Activated naive CD4-positive, alpha-beta T cell (primary cell): ENCODE measurements around the gene MCTP1.

Source experiments
- DNase-seq, 4 experiments: peaks; one replicate each; lab custom pipeline; 2025; lab: John Stamatoyannopoulos, UW

The MCTP1 gene

DNA sequence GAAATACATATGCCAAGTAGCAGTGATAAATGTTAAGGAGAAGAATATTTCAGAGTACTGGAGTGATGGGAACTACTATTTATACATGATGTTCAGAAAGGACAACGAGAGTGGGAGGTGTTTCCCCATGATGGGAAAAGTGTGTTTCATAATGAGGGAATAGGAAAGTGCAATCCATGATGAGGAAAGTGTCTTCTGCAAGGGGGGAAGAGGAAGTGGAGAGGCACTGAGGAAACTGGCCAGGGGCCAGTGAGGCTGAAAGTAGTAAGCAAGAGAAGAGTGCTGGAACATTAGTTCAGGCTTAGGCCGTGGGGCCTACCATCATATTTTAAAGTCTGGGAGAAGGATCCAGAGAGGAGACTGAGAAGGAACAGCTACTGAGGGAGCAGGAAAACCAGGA, 339.2 kb downstream of the MCTP1 start:
- no peak for DNase-seq

DNA sequence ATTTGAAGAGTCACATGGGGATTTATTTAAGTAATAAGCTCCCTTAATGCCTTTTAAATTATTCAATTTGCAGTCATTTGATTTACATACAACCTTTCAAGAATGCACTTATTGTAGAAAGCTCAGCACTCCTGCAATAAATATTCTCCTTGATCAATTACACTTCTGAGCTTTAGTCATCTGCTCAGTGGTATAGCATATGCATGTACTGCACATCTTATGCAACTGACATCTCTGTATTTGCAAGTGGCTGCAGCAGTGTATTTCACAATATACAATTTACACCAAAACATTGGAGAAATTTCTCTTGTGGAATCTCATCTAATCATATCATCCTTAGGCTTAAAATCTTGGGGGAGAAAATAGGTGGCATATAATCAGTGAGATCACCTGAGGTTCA, 340.7 kb downstream of the MCTP1 start:
- no peak for DNase-seq

DNA sequence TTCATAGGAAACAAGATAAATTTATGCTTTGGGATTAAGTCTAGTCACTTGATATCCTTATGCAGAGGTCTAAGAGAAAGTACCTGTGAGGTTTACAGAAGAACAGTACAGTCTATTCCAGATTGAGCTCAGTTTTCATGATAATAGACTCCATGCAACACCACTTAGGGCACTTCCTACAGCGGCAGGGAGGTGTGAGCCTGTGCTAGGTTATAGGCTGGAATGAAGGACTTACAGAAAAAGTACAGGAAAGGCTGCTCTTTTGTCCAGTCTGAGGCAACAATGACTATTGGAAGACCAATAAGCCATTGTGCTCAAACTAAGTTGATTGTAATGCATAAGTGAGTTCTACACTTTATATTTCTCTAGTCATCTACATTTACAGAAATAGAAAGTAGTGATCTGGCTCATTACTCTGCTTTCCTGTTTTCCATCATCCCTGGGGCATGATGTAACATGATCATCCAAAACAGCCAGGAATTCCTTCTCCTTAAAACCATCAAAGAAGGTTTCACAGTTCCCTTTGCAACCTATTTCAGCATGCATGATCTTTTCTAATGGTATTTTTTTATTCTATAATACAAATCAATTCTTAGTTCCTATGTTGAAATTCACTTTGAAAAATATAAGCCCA, 343.7 kb downstream of the MCTP1 start:
- DNase-seq = no peak

DNA sequence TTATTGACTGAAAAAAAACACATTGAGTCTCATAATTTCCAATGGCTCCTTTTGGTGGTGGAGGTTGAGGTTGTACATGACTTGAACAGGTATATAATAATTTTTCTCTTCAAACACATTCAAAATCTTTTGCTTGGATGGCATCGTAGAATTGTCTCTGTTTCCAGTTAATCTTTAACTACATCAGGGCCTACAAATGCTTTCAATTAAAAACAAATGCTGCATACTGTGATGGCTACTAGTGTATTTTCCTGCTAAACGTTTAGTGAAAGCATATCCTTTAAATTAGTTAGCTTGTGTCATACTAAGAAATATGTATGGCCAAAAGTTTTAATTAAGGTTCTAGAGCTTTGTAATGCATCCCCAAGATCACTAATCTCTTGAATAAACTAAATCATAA, 352.6 kb downstream of the MCTP1 start:
- DNase-seq = no peak

DNA sequence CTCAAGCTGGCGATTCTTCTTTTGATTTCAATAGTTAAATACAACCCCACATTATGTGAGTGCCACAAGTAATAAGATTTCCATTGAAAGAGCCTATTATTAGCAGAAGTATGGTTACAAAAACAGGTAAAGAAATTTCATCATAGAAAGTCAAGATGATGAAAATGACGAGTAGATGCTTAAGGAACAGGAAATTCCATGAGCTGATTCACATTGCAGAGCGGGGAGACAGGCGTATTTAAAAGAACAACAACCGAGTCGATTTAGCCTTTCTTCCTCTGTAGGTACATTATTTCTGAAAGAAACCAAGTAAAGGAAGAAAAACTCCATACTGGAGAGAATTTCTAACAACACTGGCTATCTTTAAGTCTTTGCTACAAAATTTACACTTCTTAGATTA, 356.0 kb downstream of the MCTP1 start:
- DNase-seq = no peak

DNA sequence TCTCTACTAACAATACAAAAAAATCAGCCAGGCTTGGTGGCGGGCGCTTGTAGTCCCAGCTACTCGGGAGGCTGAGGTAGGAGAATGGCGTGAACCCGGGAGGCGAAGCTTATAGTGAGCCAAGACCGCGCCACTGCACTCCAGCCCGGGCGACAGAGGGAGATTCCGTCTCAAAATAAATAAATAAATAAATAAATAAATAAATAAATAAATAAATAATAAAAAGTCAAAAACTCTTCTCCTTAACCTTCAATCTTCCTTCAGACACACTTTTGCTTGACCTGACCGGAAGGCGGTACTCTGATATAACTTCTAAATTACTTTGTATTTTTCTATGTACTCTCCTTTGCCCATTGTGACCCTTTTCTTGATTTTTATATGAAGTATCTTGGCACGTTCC, 364.3 kb downstream of the MCTP1 start:
- DNase-seq = no peak

DNA sequence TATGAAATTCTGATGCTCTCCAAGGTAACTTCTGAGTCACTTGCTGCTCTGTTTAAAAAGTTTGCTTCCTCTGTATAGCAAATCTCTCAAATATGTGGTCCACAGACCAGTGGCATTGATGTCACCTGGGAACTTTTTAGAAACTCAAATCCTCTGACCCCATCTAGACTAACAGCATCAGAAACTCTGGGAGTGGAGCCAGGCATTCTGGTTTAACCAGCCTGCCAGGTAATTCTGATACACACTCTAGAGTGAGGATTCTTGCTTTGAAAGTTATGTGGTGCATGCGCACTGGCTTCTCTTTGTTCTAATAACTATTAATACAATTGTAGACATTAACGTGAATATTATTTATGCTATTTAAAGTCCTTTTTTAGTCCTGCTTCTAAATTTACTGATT, 368.3 kb downstream of the MCTP1 start:
- no peak for DNase-seq

DNA sequence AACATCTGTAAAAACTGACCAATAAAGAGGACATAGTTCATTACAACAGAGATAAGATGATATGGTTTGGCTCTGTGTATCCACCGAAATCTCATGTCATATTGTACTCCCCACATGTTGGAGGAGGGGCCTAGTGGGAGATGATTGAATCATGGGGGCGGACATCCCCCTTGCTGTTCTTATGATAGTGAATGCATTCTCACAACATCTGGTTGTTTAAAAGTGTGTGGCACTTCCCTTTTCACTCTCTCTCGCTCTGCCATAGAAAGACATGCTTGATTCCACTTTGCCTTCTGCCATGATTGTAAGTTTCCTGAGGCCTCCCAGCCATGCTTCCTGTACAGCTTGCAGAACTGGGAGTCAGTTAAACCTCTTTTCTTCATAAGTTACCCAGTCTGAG, 373.6 kb downstream of the MCTP1 start:
- no peak for DNase-seq

DNA sequence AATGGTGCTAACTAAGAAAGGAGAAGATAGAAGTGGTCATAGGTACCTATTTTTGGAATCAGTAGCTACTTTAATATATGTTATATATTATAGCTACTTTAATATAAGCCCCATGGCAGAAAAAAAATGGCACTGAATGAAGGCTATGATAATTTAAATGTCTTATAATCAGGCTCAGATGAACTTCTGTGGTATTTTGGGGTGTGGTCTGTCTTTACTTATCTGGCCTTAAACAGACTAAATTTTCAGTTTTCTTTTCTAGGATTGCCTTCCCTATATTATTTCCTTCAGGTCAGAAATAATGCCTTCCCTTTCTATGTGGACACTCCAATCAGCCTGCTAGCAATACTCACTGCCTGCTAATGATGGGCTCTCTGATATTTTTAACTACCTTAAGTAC, 374.2 kb downstream of the MCTP1 start:
- no peak for DNase-seq

DNA sequence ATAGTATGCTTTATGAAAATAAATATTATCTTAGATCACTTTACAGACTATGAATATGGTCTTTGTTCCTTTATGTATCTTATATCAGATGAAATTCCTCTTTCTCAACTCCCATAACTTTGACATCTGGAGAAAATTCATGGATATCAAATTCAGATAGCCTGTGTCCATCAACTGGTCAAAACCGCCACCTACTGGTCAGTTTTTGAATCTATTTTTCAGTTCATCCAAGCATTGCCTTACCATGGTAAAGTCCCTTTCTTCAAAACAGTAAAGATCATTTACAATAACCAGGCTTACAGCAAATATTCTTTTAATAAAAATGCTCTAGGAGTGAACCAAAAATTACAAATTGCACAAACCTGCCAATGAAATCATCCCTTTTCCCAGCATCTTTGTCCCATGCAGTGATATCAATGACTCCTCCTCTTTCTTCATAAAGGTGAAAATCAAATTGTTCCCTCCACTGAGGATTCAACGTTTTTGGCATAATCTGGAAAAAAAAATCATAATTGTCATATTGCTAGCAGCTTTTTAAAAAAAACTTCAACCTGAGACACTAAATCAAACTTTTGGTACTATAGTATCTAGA, 375.9 kb downstream of the MCTP1 start:
- DNase-seq = no peak

DNA sequence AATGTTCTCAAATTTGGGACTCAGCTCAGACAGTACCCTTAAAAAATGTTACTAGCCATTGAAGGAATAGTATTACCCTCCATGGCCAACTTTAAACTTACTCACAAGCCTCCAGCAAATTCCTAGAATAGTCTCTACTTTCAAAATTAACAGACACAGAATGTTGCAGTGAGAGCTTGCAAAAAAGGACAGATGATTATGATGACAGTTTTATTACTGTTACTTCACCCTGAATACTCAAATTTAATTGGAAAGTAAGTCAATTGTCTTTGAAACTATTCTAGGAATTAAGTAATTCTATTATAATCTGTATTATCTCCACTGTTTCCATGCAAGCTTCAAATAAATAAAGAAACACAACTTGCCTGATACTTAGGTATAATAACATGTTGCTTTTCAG, 378.1 kb downstream of the MCTP1 start:
- no peak for DNase-seq

DNA sequence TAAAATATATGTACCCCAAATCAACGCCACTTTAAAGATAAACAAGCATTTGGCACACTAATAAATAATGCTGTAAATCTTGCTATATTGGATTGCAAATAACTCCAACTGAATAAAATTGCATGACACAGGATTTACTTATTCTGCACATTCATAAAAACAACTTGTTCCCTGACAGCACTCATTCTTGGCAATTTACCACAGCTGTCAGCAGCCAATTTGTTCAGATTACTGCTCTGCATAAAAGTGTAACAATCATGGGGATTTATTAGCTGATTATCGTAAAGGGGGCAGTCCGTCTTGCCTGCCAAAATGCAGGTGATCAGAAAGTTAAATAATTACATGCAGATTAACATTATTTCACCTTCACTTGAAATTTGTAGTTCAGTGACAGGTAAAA, 381.2 kb downstream of the MCTP1 start:
- DNase-seq = no peak

DNA sequence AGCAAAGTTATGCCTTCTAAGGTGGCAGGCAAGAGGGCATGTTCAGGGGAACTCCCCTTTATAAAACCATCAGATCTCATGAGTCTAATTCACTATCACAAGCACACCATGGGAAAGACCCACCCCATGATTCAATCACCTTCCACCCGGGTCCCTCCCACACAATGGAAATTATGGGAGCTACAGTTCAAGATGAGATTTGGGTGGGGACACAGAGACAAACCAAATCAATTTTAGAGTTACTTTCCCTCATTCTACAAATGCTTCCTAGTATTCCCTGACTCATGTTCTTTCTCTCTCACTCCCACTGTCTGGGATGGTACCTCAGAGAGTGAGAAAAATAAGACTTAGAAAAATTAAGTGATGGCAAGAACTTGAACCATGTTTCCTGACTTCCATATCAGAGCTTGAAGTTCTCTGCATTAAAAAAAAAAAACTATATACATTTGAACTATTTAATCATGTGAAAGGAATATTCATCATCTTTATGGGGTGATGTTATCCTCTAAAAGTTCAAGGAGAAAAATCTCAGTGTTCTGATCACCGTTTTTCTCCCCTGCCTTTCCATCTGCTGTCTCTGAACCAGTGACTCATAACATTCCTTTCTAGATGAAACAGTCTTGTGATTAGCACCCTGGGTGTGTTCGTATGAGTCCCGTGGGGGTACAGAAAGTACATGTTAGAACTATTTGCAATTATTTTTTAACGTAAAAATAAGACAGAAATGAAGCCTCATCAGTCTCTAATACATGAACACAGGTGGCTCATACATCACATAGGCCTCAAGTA, 383.5 kb downstream of the MCTP1 start:
- no peak for DNase-seq

DNA sequence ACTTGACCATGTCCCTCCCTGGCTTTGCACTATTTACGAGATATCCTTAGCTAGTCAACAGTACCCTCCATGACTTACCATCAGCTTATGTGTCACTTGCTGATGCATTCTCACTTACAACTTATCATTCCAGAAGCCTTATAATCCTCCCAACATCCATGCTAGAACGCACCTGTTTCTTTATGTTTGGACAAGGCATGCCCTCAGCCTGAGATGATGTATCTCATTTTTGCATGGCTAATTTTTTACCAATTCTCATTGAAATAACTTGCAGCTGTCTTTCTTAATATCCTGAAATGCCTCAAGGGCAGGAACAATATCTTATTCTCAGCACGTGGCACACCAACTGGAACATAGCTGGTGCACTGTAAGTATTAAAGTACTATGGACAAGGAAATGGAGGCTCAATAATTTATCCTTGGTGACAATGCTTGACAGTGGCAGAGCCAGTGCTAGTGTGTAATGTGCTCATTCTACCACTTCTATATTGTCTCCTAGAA, 384.8 kb downstream of the MCTP1 start:
- no peak for DNase-seq

DNA sequence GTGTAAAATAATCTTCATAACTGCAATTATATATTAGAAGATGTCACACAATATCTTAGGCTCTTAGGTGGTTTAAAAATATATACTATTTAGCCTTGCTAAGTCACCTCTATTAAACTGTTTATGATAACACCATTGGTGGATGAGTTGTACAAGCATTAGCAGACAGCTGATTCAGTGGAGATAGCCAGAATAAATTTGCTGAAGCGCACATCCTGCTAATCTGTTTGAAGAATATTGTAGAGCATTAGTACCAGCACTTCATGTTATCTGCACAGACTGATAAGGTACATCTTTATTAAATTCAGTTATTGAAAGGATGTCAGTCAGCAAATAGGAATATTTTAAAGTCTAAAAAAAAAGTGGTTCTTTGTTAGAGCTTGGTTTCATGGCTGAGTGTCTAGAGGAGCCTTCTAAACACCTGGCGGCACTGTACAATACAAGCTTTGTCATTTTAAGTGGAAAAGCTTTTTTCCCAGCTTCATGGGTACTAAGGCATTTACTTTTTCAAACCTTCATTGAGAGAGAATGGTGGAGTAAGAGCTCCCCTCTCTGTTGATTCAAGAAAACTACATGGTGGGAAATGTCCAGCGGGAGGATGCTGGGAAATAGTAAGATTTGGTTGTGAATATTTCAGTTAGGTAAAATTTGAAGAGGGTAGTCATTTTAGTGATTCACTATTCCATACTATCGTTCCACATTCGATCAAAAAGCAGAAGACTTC, 391.3 kb downstream of the MCTP1 start:
- DNase-seq = no peak

DNA sequence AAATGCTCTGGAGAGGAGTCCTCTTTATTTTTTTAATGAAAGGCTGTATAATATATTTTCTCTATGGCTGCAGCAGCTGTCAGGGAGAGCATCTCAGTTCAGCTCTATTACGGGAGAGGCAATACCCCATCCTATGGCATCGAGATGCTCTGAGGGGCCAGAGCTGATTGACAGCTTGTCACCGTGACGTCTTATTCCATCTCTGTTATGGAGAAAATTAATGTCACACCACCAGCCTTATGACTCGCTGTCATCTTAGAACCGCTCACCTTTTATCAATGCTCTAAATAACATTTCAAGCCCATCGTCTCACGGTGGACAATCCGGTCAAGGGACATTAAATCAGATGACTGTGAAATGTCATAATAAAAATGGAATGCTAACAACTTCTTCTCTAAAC, 392.9 kb downstream of the MCTP1 start:
- DNase-seq = no peak

DNA sequence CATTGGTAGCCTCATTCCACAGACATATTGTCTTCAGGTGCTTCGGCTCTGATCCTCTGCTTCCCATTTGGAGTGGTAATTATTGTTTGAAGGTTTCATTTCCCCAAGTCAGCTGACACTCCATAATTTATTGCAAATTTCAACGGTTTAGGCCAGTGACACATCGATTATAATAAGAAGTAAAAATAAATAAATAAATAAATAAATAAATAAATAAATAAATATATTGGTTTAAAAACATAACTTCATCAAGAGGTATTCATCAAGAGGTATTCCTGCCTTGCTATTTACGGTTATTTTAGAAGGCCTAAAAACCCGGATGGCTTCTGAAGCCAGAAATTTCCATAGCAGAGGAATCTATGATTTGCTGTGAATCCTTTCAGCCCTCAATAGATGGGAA, 393.3 kb downstream of the MCTP1 start:
- DNase-seq = no peak

DNA sequence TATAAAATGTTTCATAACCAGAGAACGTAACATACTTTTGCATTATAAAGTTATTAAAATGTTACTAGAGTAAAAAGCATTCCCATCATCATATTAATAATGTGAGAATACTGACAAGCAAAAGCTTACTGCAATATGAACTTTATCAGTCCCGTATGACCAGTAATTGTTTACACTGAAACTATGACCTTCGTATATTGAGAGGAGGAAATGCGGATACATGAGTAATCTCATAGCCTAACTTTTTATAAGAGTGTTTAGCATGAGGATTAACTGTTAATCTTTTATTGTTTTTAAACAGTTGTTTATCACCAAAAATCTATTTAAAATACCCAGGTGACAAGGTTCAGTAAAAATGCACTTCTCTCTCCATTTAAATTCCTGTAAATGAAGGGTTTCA, 394.0 kb downstream of the MCTP1 start:
- DNase-seq = no peak

DNA sequence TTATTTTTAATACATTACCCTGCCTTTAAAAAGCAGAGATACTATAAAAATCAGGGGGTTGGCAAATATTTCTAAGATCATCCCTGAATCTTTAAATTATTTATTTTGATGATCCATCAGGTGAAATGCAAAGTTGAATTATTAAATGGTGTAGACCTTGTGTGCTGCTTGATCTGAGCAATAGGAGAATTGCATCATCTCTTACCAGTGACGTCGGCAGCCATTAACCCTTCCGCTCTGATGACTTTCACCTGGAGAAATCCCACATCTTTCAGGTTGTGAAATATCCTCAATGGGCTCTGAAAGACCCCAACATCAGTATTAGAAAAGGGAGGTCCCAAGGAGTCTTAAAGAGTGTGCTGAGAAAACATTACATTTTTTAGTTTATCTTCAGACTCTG, 396.2 kb downstream of the MCTP1 start:
- DNase-seq = no peak

DNA sequence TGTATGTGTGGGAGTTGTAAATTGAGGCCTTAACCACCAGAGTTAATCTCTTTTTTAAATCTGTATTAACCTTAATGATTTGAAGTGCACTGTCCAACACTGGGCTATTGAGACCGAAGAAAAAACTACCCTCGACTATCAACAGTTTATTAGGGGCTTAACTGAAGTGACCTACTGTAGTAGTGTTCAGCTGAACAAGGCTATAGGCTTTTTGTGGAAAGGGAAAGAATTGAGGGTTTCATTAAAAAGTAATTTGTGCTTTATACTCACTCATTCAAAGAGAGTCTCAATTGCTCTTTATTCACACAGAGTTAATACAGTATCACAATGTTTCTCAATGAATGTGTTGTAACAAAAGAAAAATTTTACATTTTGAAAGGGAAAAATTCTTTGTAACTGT, 399.0 kb downstream of the MCTP1 start:
- no peak for DNase-seq

DNA sequence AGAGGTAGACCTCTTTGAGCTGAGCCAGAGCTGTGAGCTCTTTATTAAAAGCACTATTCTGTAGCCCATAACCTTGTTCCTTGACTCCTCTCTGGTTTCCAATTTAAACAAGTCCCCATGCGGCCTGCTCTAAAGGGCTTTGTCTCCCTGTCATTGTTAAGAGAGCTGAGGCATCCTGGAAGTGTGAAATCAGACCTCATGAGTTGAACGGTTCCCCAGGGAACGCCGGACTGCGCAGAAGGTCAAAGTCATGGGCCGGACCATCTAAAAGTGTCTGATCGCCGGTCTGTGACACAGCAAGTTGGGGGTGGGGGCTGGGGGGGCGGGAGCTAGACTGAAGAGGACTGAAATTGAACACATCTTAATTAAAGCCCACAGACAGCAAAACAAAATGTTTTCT, 400.6 kb downstream of the MCTP1 start:
- DNase-seq = no peak

DNA sequence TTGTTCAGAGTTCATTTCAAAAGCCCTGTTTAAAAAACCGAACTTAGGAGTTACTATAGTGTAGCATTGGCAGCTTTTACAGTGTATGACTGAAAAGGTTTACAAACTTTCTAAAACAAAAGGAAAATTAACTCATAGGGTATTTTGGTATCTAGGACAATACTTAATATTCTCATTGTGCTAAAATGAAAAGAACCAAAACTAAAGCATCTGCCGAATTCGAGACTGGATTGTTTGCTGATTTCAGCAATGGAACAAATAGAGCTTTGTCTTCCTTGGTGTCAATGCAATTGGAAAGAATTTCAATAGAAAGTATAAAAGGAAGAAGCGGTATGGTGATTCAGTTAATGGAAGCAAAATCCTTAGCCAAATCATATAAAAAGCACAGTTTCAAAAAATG, 412.4 kb downstream of the MCTP1 start:
- DNase-seq = no peak
